GM12864 (cell line): Measurements from ENCODE around the gene STPG2.

ENCODE experiments used
- DNase-seq: peaks from one replicate; pipeline ENCODE4 v3.0.0-alpha.2; 2011; ENCODE audit warnings: low read depth
- H3K4me3 ChIP-seq: 2 replicates; pipeline ENCODE4 v1.5.1; 2011; ENCODE audit warnings: mild to moderate bottlenecking, low read depth, low read length, control low read depth
- TF ChIP-seq, protein P1 (sequence below): IDR thresholded peaks from 2 replicates; pipeline ENCODE4 v1.5.1; 2011; ENCODE audit warnings: low read depth, mild to moderate bottlenecking, moderate library complexity, low read length, control low read depth, inconsistent platforms; ENCODE audit errors: missing control alignments

The STPG2 gene

GRCh38 chr4:97998203-97998602 is 145.1 kb downstream of the STPG2 start:
- TF ChIP-seq, protein P1, sequence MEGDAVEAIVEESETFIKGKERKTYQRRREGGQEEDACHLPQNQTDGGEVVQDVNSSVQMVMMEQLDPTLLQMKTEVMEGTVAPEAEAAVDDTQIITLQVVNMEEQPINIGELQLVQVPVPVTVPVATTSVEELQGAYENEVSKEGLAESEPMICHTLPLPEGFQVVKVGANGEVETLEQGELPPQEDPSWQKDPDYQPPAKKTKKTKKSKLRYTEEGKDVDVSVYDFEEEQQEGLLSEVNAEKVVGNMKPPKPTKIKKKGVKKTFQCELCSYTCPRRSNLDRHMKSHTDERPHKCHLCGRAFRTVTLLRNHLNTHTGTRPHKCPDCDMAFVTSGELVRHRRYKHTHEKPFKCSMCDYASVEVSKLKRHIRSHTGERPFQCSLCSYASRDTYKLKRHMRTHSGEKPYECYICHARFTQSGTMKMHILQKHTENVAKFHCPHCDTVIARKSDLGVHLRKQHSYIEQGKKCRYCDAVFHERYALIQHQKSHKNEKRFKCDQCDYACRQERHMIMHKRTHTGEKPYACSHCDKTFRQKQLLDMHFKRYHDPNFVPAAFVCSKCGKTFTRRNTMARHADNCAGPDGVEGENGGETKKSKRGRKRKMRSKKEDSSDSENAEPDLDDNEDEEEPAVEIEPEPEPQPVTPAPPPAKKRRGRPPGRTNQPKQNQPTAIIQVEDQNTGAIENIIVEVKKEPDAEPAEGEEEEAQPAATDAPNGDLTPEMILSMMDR, result no peak
- no peak for DNase-seq

GRCh38 chr4:97994765-97995465 is 148.4 kb downstream of the STPG2 start:
- H3K4me3 ChIP-seq, result no peak overlapping the region
- DNase-seq, result no peak
- TF ChIP-seq, protein P1, result no peak

More at GRCh38 chr4:97998203-97998602, 145.1 kb downstream of the STPG2 start:
- H3K4me3 ChIP-seq, result no peak overlapping the region

DNA sequence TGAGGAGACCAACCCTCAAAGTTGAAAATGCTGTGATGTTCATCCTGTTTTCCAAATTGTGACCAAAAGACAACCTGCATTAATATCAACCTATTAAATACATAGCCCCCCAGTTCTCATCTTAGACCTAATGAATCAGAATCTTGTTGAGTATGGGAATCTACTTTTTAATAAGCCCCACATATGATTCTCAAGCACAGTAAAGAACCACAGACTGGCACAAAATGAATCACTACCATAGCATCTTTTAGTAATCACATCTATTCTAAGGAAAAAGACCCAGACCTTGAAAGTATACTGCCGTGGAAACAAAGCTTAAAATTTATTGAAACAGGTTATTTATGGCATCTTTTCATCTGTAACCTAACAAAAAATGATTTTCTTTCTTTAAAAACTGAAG is 152.9 kb downstream of the STPG2 start:
- TF ChIP-seq, protein P1, result no peak
- no peak overlapping the region for H3K4me3 ChIP-seq
- DNase-seq, result no peak

DNA sequence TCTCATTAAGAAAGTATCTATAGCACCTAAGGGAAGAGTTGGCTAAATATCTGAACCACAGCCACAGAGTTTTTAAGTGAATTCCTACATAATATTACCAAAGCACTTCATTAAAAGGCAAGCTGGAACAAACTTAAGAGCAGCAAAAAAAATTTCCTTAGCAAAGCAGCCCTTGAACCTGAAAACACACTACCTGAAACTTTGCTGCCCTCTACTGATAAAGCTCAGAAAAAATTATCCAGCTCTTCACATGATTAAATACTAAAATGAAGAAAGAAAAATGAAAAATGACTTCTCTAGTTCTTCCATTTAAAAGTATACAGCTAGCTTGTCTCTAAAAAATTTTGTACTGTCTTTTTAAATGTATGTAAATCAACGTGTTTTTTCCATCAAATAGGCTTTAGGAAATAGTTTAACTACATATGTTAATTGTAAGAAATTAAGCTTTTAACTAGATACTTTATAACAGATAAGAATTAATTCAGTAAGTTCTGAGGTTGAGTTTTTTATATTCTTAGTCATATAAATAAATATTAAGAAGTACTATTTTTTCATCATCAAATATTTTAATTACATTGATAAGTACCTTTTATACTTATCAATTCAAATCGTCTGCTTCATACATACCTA is 156.1 kb downstream of the STPG2 start:
- TF ChIP-seq, protein P1, result peak; percentile 29
- no peak for DNase-seq
- no peak overlapping the region for H3K4me3 ChIP-seq

- H3K4me3 ChIP-seq, result no peak overlapping the region
- TF ChIP-seq, protein P1, result no peak
- no peak for DNase-seq
Measured at GRCh38 chr4:97984545-97985131, 158.6 kb downstream of the STPG2 start.

DNA sequence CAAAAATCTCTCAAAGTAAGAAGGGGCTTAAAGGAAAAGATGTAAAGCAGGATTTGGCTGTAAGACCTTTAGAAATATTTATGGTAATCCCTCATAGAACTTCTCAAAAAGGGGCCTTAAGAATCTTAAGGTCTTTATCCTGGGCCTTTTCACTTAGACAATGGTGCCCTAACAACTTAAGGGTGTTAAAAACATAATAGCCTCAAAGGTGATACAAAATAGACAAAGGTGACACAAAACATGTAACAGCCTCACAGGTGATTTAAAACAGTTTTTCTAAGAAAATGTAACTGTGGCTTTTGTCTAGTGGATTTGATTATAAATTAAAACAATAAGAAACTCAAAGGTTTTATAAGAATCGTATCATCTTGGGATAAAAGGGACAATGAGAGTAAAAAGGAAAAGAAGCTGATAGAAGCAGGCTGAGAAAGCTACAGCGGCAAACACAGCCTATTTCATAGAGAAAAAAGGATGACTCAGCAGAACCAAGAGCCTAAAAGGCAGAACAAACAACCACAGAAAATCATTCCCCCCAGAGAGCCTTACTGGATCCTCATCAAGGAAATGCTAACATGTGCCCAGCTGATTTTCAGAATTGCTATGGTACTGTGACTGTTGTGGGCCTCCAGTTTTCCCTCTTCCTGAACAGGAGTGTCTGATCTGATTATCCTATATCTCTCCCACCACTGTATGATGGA is 164.3 kb downstream of the STPG2 start:
- TF ChIP-seq, protein P1, result no peak
- no peak for DNase-seq
- H3K4me3 ChIP-seq, result no peak overlapping the region
